Esophagus muscularis mucosa (tissue), 4 donors: ENCODE results near the gene ZBTB16. TPM values are rescaled to one million over a fixed set of nuclear protein-coding genes. Genes with fewer than 3 reads are reported as not detected.

ENCODE experiments used
- DNase-seq: peaks from one replicate; pipeline ENCODE4 v3.0.0-alpha.2; 2017; ENCODE audit errors: extremely low spot score
- H3K27ac ChIP-seq, 4 donors: fragments of 200-600 bp; sonication (generic); replicated peaks in 1 of 4; 1 replicate in 3 of 4; 2 replicates in 1 of 4; pipeline ENCODE4 v1.5.1; 2016 to 2019; ENCODE audit warnings: mild to moderate bottlenecking in 1 of 4
- H3K27me3 ChIP-seq, 4 donors: fragments of 200-600 bp; sonication (generic); one replicate each; pipeline versions ENCODE4 v1.5.1 to v1.6.0; 2016 to 2019
- H3K36me3 ChIP-seq, 4 donors: fragments of 200-600 bp; sonication (generic); one replicate each; pipeline ENCODE4 v1.5.1; 2016 to 2019
- H3K4me1 ChIP-seq, 4 donors: fragments of 200-600 bp; sonication (generic); one replicate each; pipeline ENCODE4 v1.5.1; 2016 to 2019
- H3K4me3 ChIP-seq, 4 donors: fragments of 200-600 bp; sonication (generic); 1 replicate in 2 of 4; 2 replicates in 2 of 4; pipeline ENCODE4 v1.5.1; 2016 to 2019; ENCODE audit warnings: mild to moderate bottlenecking in 4 of 4, moderate library complexity in 1 of 4
- H3K9me3 ChIP-seq, 4 donors: fragments of 200-600 bp; sonication (generic); 1 replicate in 3 of 4; 2 replicates in 1 of 4; pipeline ENCODE4 v1.5.1; 2016 to 2019
- EP300 ChIP-seq: sonication (generic); formaldehyde crosslinking; IDR thresholded peaks from one replicate; pipeline ENCODE4 v1.6.1; 2017; ENCODE audit warnings: antibody characterized with exemption
- POLR2A ChIP-seq: fragments of 450-650 bp; IDR thresholded peaks from one replicate; pipeline ENCODE4 v1.6.1; 2017; ENCODE audit warnings: antibody characterized with exemption, moderate library complexity, mild to moderate bottlenecking, low read depth
- POLR2AphosphoS5 ChIP-seq, 2 donors: sonication (generic); formaldehyde crosslinking; IDR thresholded peaks; one replicate each; pipeline ENCODE4 v1.6.1; 2017; ENCODE audit warnings: antibody characterized with exemption in 2 of 2
- WGBS: methylation state at CpG from one replicate; pipeline ENCODE4 v1.1.5; 2018; 5-methylcytosine and 5-hydroxymethylcytosine counted together
- intact Hi-C: fragments of 100-400 bp; cut with DNase I; formaldehyde crosslinking; loops from one replicate; pipeline ENCODE4 v1.15.1; 2023
- total RNA-seq, 4 donors: library from RNA; depleted of rRNA; stranded (reverse); fragments of >200 nt; gene quantifications; one replicate each; pipeline versions ENCODE4 v1.1.0 to v1.2.1, GENCODE V29; 2016
- TF ChIP-seq, protein P1 (sequence below), 3 experiments: fragments of 200-600 bp in 2 of 3; fragments of 450-650 bp in 1 of 3; sonication (generic) in 2 of 3; IDR thresholded peaks; one replicate each; pipeline ENCODE4 v1.5.1; 2017 to 2019; ENCODE audit warnings: antibody characterized with exemption in 3 of 3, mild to moderate bottlenecking in 2 of 3, moderate library complexity in 1 of 3

ZBTB16 gene
- total RNA-seq, 4 donors from 2014 or later = 175 to 319 (median 222) TPM

DNA sequence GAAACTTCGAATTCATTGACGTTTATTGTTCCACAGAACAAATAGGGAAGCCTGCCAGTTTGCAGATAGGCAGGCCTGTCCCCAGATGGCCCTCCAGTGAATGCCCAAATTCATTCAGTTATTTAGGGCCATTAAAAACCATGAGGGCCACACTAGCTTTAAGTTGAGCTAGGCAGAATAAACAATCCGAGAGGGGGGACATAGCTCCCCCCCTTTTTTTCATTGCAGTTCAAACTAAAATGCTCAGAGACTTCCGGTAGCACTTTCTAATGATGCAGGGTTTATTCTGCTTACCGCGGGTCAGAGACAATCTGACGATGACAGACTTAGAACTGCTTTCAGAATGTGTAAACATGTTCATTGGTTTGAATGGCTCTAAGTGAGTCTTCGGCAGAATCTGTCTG, 72.0 kb downstream of the ZBTB16 start:
- H3K4me1 ChIP-seq = peaks cover 100% of the 10 kb centered on the region in 4 donors
- no peaks in the 10 kb centered on the region for H3K27me3 ChIP-seq
- TF ChIP-seq POLR2AphosphoS5 (IDR thresholded peaks at IDR 0.05) (peak in 1 of 2 donors; percentile 15), POLR2A (no peak)
- peaks cover 7 to 50% (median 20%) of the 10 kb centered on the region in 4 donors for H3K36me3 ChIP-seq
- intact Hi-C loops = no loop called here
- H3K9me3 ChIP-seq = no peaks in the 10 kb centered on the region
- no peak for DNase-seq
- peak overlapping the region in 1 of 4 donors; percentile 16 for H3K27ac ChIP-seq
- WGBS = 45% methylated on average over 8 of the region's 8 CpGs
- no peak overlapping the region for H3K4me3 ChIP-seq

DNA sequence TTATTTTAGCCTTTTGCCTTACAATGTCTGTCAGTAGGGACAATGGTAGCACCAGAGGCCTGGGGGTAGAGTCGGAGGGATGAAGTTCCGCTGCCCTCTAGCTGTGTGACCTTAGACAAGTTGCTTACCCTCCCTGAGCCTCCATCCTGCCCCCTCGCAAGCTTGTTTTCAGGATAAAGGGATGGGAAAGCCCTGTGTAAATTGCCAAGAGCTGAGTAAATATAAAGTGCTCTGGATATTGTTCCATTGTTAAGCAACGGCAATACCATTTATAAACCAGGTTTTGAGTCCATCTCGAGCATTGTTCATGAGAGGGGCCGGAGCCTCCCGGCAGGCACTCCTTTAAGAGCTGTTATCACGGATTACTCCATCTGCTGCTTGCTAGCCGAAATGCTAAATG, 72.9 kb downstream of the ZBTB16 start:
- Histone ChIP-seq H3K27me3 (no peaks in the 10 kb centered on the region), H3K4me1 (peaks cover 100% of the 10 kb centered on the region in 4 donors), H3K4me3 (no peak overlapping the region), H3K27ac (peak overlapping the region in 2 of 4 donors; percentile 12 to 60), H3K9me3 (no peaks in the 10 kb centered on the region), H3K36me3 (peaks cover under 1 to 47% (median 14%) of the 10 kb centered on the region in 4 donors)
- intact Hi-C loops = no loop called here
- 95% methylated on average over 9 of the region's 9 CpGs for WGBS
- TF ChIP-seq, protein P1, sequence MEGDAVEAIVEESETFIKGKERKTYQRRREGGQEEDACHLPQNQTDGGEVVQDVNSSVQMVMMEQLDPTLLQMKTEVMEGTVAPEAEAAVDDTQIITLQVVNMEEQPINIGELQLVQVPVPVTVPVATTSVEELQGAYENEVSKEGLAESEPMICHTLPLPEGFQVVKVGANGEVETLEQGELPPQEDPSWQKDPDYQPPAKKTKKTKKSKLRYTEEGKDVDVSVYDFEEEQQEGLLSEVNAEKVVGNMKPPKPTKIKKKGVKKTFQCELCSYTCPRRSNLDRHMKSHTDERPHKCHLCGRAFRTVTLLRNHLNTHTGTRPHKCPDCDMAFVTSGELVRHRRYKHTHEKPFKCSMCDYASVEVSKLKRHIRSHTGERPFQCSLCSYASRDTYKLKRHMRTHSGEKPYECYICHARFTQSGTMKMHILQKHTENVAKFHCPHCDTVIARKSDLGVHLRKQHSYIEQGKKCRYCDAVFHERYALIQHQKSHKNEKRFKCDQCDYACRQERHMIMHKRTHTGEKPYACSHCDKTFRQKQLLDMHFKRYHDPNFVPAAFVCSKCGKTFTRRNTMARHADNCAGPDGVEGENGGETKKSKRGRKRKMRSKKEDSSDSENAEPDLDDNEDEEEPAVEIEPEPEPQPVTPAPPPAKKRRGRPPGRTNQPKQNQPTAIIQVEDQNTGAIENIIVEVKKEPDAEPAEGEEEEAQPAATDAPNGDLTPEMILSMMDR (IDR thresholded peaks at IDR 0.05) = no peak
- TF ChIP-seq EP300 (no peak), POLR2AphosphoS5 (IDR thresholded peaks at IDR 0.05) (peak in 1 of 2 donors; percentile 34)
- DNase-seq = no peak

DNA sequence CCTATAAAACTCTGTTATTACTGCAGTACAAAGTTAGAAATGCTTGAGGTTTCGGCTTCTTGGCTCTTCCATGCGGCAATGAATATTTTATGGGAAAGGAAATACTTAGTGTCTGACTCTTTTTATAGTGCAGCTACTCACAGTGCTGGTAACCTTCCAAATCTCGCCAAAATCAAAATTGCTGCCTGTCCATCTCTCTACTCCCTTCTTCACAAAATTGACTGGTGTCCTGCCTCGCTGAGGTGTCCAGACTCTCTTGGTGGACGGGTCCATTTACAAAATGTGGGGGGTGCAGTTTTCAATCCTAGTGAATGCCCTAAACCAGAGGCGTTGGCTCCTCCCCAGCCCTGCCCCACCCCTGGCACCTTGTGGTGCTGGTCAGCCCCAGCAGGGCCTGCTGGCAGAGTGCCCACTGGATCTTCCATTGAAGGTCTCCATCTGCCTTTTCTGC, 73.5 kb downstream of the ZBTB16 start:
- Histone ChIP-seq H3K27ac (peak overlapping the region; percentile 25 to 60 (median 50)), H3K9me3 (no peaks in the 10 kb centered on the region), H3K27me3 (no peaks in the 10 kb centered on the region), H3K4me3 (no peak overlapping the region), H3K4me1 (peaks cover 100% of the 10 kb centered on the region in 4 donors), H3K36me3 (peaks cover 0 to 47% (median 13%) of the 10 kb centered on the region in 4 donors)
- 72% methylated on average over 6 of the region's 6 CpGs for WGBS
- TF ChIP-seq EP300 (no peak), POLR2A (no peak), POLR2AphosphoS5 (IDR thresholded peaks at IDR 0.05) (no peak)
- TF ChIP-seq, protein P1 (IDR thresholded peaks at IDR 0.05) = no peak
- no peak for DNase-seq
- intact Hi-C loops = no loop called here

DNA sequence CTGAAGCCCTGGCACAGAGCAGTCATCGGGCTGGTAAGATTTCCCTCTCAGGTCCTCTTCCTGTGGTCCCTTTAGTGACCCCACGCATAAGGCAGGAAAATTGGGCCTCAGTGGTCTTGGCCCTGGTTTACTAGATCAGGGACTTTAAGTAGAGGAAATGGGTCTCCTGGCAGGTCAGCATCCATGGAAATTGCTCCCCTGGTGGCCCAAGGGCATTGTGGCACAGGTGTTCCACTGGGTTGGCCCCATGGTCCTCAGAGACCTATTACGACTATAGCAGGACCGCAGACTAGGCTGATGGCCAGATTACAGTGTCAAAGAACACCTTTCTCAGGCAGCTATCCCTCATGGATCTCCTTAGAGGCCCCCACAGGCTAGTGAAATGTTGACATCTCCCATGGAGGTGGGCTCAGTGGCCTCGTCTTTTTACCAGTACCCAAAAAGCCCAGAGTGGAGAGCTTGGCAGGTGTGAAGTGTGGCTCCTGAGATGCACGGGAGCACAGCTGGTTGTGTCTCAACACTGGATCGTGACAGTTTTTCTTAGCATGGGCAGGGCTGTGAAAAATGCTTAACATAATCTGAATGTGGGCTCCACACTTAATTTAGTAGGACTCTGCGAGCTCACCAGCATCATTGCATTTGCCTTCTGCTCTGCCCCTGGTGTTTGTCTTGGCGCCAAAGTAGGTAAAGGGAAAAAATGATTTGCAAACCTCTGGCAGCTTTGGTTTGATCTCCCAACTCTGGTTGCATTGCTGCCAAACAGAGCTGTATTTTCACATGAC, 74.2 kb downstream of the ZBTB16 start:
- H3K27ac ChIP-seq = peak overlapping the region; percentile 25 to 60 (median 50)
- H3K9me3 ChIP-seq = no peaks in the 10 kb centered on the region
- no peak for DNase-seq
- H3K36me3 ChIP-seq = peaks cover 0 to 46% (median 9%) of the 10 kb centered on the region in 4 donors
- WGBS = 85% methylated on average over 6 of the region's 9 CpGs
- intact Hi-C loops = no loop called here
- H3K4me1 ChIP-seq = peaks cover 100% of the 10 kb centered on the region in 4 donors
- no peaks in the 10 kb centered on the region for H3K27me3 ChIP-seq
- peak in 1 of 2 donors; percentile 33 for TF ChIP-seq POLR2AphosphoS5 (IDR thresholded peaks at IDR 0.05)
- no peak for TF ChIP-seq POLR2A
- TF ChIP-seq, protein P1 (IDR thresholded peaks at IDR 0.05) = no peak
- no peak overlapping the region for H3K4me3 ChIP-seq

DNA sequence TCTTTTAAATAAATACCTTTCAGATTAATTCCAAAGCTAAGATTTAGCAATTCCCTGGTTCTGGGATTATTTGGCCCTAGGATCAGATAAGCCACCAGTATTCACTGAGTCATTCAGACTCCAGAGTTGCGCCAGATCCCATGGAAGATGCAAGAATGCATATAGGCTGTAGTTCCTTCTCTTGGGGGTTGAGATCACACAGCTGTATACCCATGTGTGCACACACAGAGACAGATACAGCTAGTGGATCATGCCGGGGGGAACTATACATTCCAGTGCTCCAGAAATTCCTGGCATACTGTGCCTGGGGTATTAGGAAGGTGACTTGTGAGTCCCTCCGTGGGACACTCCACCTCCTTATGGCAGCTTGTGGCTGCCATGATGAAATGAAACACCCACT, 75.4 kb downstream of the ZBTB16 start:
- DNase-seq = no peak
- peaks cover 100% of the 10 kb centered on the region in 4 donors for H3K4me1 ChIP-seq
- H3K9me3 ChIP-seq = no peaks in the 10 kb centered on the region
- 82% methylated on average over 2 of the region's 3 CpGs for WGBS
- no peak overlapping the region for H3K4me3 ChIP-seq
- peak overlapping the region; percentile 49 to 59 (median 54) for H3K27ac ChIP-seq
- no peaks in the 10 kb centered on the region for H3K27me3 ChIP-seq
- TF ChIP-seq POLR2AphosphoS5 (IDR thresholded peaks at IDR 0.05) = peak in 1 of 2 donors; percentile 50
- no peak for TF ChIP-seq EP300
- H3K36me3 ChIP-seq = peaks cover 0 to 45% (median 9%) of the 10 kb centered on the region in 4 donors
- intact Hi-C loops = no loop called here
